GM19455 (cell line): ENCODE measurements around the gene ELOF1.
"Not testable (repeated sequence)": the region's sequence is repeated elsewhere in the genome, so short reads cannot be mapped to it uniquely, and the experiment has no call there.

Source experiments
- ATAC-seq: cut with Tn5 transposase; IDR thresholded peaks from one replicate; pipeline ENCODE4 v1.9.1; 2021; ENCODE audit not compliant: unreplicated experiment

The ELOF1 gene

DNA sequence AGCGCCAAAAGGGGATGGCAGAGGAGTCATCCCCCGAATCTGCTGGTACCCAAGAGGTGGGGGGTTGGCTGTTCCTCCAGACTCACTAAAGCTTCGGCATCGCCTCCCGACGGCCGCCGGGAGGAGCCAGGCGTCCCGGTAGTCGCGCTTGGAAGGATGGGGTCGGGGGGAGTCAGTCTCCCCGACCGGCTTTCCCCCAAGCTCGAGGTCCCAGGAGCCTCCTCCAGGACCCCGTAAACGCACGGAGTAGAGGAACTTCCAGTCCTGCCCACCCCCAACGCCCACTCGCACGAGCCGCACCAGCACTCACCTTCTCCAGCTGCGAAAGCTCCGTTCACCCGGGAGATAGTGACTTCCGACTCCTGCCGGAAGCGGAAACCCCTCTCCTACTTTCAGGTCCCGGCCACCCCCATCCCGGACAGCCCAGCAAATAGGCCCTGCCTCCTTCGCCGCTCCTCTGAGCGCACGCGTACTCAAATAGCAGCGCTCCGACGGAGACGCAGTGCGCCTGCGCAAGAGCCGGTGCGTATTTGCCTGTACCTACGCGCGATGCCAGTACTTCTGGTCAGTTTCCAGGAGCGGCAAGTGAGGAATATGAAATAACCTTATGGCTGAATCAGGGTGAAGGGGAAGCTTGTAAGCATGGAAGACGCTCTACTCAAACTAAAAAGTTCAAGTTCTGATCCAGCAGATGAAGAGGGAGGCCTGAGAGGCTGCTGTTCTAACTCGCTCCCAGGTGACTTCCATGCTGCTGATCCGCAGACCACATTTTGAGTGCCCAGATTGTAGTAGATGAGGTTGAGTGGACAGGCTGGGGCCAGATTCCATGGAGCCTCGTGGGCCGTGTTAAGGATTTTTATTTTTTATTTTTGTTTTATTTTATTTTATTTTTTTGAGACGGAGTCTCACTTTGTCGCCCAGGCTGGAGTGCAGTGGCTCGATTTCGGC lies at the start of gene ELOF1:
ELOF1 (minus strand) TSS at position 350 of the 948 bp plus-strand sequence. CDS start 4,883 bp downstream, outside the sequence.
- peak; percentile 64 for ATAC-seq

DNA sequence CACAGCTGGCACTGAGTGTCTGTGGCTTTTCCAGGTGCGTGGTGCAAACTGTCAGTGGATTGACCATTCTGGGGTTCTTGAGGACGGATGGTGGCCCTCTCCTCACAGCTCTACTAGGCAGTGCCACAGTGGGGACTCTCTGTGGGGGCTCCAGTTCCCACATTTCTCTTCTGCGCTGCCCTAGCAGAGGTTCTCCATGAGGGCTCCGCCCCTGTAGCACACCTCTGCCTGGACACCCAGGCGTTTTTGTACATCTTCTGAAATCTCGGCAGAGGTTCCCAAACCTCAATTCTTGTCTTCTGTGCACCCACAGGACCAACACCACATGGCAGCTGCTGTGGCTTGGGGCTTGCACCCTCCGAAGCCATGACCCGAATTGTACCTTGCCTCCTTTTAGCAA lies 47.5 kb upstream of the ELOF1 start:
- ATAC-seq, result no peak

DNA sequence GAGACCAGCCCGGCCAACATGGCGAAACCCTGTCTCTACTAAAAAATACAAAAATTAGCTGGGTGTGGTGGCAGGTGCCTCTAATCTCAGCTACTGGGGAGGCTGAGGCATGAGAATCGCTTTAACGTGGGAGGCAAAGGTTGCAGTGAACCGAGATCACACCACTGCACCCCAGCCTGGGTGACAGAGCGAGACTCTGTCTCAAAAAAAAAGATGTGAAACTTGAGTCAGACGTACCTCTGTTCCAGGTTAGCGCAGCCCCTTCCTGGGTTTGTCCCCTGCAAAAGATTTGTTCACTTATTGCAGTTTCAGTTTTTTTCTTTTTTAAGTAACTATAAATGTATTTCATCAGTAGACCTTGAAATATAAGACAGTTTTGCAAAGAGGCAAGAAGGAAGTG lies 40.7 kb upstream of the ELOF1 start:
- ATAC-seq, result not testable (repeated sequence)

DNA sequence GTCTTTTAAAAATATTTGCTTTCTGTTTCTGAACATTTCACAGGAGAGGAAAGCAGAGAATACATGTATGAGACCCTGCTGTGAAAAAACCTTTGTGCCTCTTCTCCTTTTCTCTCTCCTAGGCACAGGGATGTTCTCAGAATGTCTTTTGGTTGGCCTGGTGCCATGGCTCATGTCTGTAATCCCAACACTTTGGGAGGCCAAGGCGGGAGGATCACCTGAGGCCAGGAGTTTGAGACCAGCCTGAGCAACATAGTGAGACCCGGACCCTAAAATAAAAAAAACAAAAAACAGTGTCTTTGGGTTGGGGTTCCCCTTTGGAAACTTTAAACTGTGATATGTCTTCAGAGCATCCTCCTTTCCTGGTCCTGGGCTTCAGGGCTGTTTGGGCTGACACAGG lies 39.7 kb upstream of the ELOF1 start:
- no peak for ATAC-seq

DNA sequence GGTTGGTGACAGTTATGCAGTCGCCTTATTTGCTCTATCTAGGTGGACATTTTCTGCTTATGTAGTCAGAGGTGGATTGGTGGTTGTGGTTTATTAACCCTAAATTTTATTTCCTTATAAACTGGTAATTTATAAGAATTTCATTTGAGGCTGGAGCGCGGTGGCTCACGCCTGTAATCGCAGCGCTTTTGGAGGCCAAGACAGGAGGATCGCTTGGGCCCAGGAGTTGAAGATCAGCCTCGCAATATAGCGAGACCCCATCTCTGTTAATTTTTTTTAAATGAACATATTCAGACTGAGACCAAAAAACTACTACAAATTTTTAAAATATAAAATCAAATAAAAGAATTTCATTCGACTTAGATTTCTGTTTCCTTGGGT lies 39.1 kb upstream of the ELOF1 start:
- ATAC-seq, result no peak

DNA sequence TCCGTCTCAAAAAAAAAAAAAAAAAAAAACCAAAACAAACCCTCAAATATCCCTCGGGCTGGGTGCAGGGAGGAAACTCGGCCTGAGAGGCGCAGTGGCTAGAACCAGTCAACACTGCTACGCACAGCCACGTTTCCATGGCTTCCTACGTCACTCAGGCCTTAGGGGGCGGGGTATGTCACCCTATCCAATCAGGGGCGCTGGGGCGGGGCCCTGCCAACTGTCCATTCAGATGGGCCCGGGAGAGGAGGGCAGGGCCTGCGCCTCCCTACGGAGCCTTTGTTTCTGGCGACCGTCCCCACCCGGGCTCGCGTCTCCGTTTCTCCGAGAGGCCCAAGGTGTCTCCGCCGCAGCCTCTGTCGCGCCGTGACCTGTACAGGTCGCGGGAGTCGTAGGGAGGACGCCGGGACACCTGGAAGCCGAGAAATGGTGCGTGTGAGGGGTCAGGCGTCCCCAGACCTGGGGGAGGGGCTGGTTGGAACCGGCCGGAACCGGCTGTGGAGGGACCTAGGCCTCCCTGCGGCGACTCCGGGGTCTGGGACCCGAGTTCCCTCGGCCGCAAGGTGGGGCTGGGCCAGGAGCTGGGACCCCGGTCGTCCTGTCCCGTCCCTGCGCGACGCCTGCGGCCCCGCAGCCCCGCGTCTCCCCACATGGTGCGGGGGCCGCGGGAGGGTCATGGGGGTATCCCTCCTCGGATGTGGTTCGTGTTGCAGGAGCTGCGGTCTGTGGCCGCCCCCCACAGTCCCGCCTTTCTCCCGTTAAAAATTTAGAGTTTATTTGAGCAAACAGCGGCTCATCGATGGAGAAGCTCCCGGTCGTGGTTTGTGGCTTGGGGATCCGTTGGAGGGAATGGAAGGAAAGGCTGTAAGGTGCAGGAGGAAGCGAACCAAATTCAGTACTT lies 38.4 kb upstream of the ELOF1 start, which contains the start of gene ZNF627:
ZNF627 (plus strand) TSS at position 282 of the 901 bp plus-strand sequence; CDS start at position 427, 145 bp downstream.
- peak; percentile 96 for ATAC-seq

DNA sequence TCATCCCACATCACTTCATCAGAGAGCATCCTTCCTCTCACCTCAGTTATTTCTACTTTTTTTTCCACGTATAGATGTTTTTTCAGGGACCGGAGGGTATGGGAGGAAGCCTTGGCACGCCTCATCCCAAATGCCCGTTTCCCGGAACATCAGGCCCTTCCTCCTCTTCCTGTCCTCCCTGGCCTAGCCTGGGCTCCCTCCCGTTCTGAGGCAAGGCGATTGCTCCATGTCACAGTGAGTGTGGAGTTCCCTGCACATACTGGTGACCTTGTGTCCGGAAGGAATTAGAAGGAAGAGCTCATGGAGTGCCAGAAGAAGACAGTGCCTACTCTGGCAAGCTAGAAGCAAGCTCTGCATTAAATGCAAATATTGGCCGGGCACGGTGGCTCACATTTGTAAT lies 37.1 kb upstream of the ELOF1 start:
- no peak for ATAC-seq

DNA sequence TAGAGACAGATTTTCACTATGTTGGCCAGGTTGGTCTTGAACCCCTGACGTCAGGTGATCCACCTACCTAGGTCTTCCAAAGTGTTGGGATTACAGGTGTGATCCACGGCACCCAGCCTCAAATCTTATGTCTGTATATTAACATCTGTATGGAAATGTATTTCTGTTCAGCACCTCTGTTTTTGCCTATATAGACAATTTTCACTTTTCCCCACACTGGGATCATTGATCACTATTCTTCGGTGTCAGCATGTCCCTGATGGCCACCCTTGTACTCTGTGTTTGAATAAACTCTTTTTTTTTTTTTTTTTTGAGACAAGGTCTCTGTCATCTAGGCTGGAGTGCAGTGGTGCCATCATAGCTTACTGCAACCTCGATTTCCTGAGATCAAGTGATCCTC lies 35.1 kb upstream of the ELOF1 start:
- ATAC-seq, result no peak

DNA sequence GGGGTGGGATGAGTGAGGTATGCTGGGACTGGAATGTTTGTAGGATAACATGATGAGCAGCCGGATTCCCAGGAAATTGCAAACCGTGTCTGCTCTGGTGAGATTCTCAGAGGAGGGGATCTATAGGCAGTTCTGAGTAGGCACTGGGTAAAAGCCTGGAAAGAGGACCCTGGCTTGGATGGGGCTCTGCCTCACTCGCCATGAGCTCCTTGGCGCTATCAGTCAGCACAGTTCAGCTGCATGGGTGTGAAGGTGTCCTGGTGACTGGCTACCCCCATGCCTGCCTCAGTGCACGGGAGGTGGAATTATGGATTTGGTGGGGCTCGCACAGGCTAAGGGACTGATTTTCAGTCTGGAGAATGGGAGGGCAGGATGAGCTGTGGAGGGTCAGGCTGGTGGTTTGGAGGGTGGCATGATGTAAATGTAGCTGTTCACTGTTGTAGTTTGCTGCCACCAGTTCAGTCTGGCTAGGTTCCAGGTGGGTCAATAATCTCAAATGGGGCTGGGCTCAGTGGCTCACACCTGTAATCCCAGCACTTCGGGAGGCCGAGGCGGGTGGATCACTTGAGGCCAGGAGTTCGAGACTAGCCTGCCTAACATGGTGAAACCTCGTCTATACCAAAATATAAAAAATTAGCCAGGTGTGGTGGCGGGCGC lies 29.1 kb upstream of the ELOF1 start:
- ATAC-seq, result no peak

DNA sequence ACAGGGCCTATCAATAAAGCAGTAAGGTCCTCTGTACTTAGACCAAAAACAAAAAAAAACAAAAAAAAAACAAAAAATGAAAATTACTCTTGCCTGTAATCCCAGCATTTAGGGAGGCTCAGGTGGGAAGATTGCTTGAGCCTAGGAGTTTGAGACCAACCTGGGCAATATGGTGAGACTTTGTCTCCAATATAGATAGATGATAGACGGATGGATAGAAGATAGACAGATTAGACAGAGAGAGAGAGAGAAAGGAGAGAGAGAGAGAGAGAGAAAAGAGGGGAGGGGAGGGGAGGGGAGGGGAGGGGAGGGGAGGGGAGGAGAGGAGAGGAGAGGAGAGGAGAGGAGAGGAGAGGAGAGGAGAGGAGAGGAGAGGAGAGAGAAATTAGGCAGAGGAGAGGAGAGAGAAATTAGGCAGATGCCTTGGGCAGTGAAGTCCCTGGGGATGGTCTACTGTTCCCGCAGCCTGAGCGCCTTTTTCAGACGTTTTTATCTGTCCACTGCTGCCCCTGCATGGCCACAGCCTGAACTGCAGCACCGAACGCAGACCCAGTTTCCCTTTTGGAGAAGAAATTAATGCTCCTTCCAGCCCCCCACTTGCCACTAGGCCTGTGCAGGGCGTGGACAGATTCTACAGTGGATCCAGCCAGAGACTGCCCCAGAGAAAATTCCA lies 28.4 kb upstream of the ELOF1 start:
- ATAC-seq, result no peak

DNA sequence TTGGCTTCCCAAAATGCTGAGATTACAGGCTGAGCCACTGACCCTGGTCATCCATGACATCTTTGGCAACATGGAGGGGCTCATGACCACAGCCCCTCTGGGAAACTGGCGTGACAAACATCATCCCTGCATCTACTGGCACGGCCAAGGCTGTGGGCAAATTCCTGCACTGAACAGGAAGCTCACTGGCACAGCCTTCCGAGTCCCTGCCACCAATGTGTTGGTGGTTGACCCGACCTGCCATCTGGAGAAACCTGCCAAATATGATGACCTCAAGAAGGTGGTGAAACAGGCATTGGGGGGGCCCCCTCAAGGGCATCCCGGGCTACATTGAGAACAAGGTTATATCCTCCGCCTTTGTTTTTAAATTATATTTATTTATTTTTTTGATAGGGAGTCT lies 27.3 kb upstream of the ELOF1 start:
- no peak for ATAC-seq

DNA sequence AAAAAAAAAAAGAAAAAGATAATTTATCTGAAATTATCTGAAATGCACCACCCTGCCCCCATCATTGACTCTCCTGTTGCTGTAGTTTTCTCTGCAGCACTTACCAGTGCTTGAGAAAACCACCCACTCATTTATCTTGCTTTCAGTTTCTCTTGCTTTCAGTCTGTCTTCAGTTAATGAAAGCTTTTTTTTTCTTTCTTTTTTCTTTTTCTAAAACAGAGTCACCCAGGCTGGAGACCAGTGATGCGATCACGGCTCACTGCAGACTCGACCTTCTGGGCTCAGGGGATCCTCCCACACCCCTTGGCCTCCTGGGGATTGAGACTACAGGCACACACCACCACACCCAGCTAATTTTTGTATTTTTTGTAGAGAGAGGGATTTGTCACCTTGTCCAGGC lies 22.7 kb upstream of the ELOF1 start:
- peak; percentile 72 for ATAC-seq

DNA sequence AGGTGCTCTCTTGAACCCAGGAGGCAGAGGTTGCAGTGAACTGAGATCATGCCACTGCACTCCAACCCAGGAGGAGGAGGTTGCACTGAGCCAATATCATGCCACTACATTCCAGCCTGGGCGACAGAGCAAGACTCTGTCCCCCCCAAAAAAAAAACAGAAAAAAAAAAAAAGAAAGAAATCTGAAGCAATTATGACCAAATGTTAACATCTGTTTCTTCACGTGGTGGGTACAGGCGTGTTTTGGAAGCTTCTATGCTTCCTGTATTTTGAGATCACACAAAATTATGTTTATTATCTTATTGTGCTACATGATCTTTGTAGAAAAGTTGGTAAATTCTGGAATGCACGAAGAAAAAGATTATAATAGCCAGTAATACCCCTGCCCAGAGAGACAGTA lies 21.1 kb upstream of the ELOF1 start:
- ATAC-seq, result no peak

DNA sequence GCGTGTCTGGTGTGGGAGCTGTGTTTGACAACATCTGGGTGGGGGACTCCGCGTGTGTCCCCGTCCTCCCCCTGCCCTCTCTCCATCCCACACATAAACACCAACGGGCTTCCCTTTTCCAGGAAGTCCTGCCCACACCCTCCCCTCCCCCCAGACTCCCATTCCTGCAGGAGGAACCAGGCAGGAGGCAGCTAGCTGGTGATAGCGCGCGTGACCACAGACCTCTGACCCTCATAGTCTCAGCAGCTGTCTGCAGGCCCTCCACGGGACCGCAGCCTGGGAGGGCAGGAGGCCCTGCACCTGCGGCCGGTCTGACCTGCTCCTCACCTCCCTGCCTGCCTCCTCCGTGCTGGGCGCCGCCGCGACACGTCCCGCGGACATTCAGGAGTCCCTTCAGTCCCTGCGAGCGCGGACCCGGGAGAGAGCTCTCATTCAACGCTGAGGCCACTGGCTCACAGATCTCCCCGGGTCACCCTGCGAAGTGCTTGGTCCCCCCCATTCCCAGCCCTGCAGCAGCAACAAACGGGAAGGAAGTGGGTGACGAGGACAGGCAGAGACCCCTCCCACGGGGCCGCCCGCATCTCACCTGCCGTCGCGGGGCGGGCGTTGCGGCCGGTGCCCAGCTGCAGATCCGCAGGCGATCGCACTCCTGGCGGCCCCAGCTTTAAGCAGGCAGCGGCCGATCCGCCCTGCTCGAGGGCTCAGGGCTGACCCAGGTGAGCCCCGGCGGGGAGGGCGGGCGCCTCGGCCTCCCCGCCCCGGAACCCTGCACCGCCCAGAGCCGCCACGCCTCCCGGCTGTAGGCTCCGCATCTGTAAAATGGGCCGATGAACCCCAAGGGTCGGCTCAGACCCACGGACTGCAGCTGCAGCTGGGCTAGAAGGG lies 19.5 kb upstream of the ELOF1 start:
- no peak for ATAC-seq

DNA sequence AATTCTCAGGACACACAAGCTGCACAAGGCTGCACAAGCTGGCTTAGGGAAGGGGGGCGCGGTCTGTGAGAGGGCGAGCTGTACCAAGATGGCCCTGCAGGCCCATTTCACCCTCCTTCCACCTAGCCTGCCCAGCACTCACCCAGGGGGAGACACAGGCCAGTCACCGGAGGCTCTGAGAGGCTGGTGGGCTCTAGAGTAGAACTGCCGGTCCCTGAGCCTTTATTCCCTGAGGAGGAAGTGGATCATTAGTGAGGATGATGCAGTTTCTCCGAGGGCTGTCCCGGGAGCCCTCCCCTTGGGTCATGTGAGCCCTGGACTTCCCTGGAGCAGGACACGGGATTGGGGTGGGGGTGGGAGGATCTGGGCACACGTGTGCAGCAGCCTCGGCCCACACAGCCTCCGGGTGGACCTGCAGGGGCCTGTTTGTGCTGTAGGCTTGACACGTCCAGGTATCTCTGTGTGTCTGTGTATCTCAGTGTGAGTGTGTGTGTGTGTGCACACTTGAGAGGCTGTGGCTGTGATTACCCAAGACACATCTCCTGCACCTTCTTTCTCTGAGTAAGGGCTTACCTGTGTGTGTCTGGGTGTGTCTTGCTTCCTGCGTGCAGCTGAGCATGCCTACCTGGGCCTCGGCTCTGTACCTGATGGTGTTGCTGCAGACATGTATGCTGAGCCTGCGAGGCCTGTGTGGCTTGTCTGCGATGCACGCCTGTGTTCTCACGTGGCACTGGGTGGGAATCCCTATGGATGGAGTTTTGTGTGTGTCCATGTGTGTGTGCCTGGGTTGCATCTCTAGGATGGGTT lies 18.6 kb upstream of the ELOF1 start, which contains the start of gene ACP5:
ACP5 (minus strand) TSS at position 195 of the 807 bp plus-strand sequence. CDS start 328 bp downstream, outside the sequence.
- ATAC-seq, result no peak

DNA sequence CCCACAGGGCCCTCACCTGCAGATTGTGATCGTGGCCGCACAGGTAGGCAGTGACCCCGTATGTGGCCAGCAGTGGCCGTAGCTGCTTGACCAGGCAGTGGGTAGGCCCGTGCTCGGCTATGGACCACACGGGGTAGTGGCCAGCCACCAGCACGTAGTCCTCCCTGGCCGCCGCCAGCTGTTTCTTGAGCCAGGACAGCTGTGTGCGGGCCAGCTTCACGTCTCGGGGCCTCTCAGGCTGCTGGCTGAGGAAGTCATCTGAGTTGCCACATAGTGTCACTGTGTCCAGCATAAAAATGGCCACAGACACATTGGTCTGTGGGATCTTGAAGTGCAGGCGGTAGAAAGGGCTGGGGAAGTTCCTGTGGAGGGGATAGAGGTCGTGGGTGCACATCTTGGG lies 17.2 kb upstream of the ELOF1 start:
- no peak for ATAC-seq

DNA sequence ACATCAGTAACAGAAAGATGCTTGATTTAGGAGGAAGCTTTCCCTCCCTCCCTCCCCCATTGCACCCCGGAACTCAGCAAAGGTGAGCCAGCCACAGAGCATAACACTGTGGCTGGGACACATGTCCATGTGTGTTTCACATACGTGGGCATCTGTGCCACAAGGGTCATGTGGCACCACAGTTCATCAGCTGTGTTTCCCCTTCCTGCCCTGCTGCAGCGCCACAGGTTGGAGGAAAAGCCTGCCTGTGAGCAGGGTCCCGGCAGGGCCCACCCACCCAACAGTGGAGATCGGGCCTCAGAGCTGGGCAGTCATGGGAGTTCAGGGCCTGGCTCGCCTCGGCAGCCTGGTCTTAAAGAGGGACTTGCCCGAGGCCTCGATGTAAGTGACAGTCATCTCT lies 15.7 kb upstream of the ELOF1 start:
- no peak for ATAC-seq

DNA sequence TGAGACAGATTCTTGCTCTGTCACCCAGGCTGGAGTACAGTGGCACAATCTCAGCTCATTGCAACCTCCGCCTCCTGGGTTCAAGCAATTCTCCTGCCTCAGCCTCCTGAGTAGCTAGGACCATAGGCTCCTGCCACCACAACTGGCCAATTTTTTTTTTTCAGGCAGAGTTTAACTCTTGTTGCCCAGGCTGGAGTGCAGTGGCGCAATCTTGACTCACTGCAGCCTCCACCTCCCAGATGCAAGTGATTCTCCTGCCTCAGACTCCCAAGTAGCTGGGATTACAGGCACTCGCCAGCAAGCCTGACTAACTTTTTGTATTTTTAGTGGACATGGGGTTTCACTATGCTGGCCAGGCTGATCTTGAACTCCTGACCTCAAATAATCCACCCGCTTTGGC lies 14.7 kb upstream of the ELOF1 start:
- ATAC-seq, result not testable (repeated sequence)

DNA sequence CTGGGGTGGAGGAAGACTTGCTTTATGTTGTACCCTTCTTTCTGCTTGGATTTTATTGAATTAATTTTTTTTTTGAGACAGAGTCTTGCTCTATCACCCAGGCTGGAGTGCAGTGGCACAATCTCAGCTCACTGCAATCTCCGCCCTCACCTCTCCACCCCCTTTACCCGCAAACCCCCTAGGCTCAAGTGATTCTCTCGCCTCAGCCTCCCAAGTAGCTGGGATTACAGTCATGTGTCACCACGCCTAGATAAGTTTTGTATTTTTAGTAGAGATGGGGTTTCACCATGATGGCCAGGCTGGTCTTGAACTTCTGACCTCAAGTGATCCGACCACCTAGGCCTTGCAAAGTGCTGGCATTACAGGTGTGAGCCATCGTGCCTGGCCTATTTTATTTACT lies 14.3 kb upstream of the ELOF1 start:
- ATAC-seq, result not testable (repeated sequence)
